HG02763 (cell line): ENCODE results near the gene ZNF500.

Experiments used
- ATAC-seq: cut with Tn5 transposase; IDR thresholded peaks from one replicate; pipeline ENCODE4 v1.9.1; 2021; ENCODE audit warnings: mild to moderate bottlenecking, moderate library complexity; ENCODE audit not compliant: unreplicated experiment

Gene ZNF500

GRCh38 chr16:4775005-4775404 is 8.0 kb upstream of the ZNF500 start:
- no peak for ATAC-seq

DNA sequence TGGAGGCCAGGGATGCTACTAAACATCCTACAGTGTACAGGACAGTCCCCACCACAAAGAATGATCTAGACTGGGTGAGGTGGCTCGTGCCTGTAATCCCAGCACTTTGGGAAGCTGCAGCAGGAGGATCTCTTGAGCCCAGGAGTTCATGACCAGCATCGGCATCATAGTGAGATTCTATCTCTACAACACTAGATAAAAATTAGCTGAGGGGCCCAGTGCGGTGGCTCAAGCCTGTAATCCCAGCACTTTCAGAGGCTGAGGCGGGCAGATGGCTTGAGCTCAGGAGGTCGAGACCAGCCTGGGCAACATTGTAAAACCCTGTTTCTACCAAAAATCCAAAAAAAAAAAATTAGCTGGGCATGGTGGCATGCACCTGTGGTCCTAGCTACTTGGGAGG is 5.4 kb upstream of the ZNF500 start:
- no peak for ATAC-seq

- ATAC-seq, result no peak
These were observed 4.7 kb upstream of the ZNF500 start for GRCh38 chr16:4771646-4772045.

GRCh38 chr16:4769306-4769638 is 2.3 kb upstream of the ZNF500 start:
- no peak for ATAC-seq

DNA sequence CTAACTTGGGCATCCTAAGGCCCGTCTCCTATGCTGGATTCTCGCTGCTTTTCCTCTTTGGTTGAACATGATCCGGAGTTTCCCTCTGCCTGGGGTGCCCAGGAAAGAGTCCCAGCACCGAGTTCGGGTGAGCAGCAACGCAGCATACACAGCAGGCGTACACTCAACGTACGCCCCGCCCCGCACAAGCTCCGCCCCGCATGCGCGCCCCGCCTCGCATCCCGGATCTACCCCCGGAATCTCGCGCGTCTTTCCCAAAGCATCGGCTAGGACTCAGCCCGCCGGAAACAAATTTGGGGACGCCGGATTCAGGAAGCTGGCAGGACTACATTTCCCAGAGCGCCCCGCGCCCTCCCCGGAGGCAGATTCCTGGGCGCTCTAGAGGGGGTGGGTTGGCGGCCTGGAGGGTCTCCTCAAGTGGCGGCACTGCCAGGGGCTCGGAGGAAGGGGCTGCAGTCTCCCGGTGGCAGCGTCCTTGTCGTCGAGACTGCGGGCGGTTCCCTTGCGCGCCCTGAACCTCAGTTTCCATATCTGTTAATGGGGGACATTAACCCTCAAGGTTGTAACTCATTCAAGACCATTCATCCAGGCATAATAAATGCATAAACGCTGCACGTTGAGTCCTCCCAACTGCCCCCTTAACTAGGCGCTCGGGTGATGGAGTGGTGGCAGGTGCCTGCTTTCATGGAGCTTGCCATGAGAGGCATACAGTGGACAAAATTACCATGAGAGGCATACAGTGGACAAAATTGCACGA is 1.8 kb upstream of the ZNF500 start:
- peak; percentile 63 for ATAC-seq

DNA sequence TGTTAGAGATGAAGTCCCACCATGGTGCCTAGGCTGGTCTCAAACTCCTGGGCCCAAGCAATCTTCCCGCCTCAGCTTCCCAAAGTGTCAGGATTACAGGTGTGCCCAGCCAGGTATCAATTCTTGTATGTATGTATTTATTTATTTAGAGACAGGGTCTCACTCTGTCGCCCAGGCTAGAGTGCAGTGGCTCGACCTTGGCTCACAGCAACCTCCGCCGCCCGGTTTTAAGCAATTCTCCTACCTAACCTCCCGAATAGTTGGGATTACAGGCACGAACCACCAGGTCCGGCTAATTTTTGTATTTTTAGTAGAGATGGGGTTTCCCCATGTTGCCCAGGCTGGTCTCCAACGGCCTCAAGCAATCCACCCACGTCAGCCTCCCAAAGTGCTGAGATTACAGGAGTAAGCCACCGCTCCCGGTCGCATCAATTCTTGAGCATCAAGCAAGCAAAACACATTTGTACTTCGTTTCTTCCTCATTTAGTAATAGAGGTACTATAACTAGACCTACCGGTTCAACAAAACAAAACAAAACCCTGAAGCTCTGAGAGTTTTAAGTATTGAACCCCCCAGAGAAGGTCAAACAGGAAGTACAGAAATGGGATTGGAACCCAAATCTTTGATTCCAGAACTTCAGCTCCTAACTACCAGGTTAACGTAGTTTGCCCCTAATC is 1.0 kb upstream of the ZNF500 start:
- ATAC-seq, result no peak

- ATAC-seq, result no peak
These were observed 1.2 kb downstream of the ZNF500 start for GRCh38 chr16:4765511-4766474.

DNA sequence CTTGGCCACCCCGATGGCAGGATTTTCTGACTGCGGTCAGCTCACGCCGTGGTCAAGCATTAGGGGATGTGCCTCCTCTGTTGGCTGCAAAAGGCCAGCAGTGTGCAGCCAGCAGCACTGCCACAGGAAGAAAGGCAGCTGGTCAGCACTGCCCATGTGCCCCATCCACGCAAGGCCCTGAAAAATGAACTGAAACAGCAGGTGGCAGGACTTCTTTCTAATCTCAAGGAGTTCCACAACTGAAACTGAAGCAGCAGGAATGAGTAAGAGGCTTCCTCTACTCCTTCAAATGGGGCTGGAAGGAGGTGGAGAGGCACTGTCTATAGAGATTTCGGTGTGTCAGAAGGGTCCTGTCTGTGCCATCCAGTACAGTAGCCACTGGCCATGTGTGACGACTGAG is 3.2 kb downstream of the ZNF500 start:
- no peak for ATAC-seq

GRCh38 chr16:4762205-4762604 is 4.8 kb downstream of the ZNF500 start:
- ATAC-seq, result no peak

DNA sequence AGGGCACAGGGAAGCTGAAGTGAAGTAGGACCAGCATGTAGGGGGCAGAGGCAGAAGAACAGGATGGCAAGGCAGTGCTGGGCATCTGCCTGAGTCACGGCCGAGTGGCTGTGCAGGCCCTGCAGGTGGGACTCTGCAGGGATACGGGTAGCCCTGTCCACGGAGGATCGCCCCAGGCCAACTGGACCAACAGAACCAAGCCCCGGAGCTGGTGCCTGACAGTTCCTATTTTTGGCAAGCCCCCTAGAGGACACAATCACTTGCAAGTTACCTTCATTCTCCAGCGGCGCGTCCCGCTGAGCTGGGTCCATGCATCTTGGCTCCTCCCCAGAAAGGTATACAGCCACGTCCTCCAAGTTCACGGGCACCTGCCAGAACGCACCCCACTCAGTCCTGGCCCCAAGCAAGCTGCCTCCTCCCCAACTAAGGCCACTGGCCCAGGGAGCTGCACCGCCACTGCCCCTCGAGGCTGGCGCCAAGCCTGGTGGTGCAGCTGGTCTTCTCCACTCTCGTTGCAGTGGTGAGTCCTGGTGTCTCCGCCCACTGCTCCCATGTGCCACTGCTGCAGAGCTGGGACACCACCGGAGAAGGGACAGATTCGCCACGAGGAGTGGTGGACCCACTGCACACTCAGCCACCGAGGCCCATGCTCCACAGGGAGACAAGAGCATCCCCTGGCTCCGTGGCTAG is 6.6 kb downstream of the ZNF500 start:
- ATAC-seq, result no peak

DNA sequence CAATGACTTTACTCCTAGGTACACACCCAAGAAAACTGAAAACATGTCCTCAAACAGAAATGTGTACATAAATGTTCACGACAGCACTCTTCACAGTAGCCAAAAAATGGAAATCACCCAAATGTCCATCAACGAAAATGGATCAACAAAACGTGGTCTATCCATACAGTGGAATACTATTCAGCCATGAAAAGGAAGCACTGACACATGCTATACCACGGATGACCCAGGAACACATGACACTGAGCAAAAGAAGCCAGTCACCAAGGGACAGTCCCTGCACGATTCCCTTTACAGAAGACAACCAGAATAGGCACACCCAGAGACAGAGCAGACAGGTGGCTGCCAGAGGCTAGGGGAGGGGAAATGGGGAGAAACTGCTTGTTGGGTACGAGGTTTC is 11.3 kb downstream of the ZNF500 start:
- no peak for ATAC-seq

- ATAC-seq, result no peak
These were observed 12.1 kb downstream of the ZNF500 start for GRCh38 chr16:4754865-4755264.

GRCh38 chr16:4753227-4753626 is 13.7 kb downstream of the ZNF500 start:
- no peak for ATAC-seq

DNA sequence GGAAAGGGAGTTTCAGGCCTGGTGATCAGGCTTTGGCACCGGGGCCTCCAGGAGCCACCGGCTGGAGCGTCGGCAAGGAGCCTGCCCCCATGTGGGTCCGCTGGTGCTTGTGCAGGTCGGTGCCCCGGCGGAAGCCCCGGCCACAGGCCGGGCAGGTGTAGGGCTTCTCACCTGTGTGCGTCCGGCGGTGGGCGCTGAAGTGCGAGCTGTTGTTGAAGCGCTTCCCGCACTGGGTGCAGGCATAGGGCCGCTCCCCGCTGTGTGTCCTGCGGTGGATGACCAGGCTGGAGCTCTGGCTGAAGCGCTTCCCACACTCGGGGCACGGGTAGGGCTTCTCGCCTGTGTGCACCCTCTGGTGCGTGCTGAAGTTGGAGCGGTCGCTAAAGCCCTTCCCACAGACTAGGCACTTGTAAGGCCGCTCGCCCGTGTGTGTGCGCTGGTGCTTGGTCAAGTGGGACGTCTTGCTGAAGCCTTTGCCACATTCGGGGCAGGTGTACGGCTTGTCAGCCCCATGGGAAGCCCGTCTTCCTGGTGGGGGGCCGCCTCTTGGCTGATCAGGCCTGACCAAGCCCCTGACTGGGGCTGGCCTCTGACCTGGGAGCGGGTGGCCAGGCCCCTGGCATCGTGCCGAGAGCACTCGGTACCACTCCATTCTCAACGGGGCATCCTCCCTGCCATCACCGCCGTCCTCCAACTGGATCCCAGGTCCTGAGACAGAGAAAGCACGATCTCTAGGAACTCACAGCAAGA is 14.4 kb downstream of the ZNF500 start:
- no peak for ATAC-seq

GRCh38 chr16:4750896-4751295 is 16.1 kb downstream of the ZNF500 start:
- ATAC-seq, result no peak

- no peak for ATAC-seq
These were observed 17.2 kb downstream of the ZNF500 start for GRCh38 chr16:4749700-4750257.

GRCh38 chr16:4748682-4749411 is 18.1 kb downstream of the ZNF500 start:
- ATAC-seq, result no peak

GRCh38 chr16:4747906-4748681 is 18.9 kb downstream of the ZNF500 start:
- no peak for ATAC-seq
